HuH-7 (cell line): ENCODE measurements around the gene MAPRE3.
"Not testable (repeated sequence)": the region's sequence is repeated elsewhere in the genome, so short reads cannot be mapped to it uniquely, and the experiment has no call there.

Experiments used
- DNase-seq: peaks from one replicate; pipeline ENCODE4 v3.0.0; 2011; ENCODE audit warnings: low spot score

The MAPRE3 gene

DNA sequence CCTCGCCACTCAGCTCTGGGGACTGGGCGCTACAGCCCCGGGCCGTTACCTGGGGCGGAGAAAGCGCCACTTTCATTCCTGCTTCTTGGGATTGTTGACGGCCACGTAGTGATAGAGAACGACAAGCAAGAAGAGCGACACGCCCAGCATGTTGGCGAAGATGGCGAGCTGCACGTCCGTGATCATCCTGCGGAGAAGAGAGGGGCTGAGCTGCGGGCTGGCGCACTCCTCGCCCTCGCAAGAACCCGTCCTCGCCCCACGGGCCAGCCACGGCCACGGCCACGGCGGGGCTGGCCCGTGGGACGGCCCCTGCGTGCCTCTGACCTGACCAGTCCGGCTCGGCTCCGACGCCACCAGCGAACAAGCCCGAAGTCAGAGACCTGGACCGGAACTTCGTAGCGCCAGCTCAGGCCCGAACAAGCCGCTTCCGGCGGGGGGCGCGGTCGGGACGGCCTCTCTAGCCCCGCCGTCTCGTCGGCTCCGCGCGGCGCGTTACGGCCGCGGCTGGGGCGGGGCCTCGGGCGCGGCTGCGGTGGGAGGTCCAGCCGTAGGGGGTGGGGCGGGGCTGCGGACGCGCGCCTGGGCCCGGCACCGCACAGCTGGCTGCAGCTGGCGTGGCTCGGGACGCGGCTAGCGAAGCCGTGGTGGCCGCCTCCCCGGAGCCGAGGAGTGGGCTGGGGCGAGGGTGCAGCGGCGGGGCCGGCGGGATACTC is 101.0 kb downstream of the MAPRE3 start, which contains the start of gene OST4:
TSS of gene OST4 (minus strand) at position 378 of the 713 bp plus-strand sequence.
- peak; percentile 93 for DNase-seq

- no peak for DNase-seq
These were observed 101.8 kb downstream of the MAPRE3 start for GRCh38 chr2:27071990-27072830.

- DNase-seq: no peak
These were observed 102.5 kb downstream of the MAPRE3 start for GRCh38 chr2:27072920-27073319.

DNA sequence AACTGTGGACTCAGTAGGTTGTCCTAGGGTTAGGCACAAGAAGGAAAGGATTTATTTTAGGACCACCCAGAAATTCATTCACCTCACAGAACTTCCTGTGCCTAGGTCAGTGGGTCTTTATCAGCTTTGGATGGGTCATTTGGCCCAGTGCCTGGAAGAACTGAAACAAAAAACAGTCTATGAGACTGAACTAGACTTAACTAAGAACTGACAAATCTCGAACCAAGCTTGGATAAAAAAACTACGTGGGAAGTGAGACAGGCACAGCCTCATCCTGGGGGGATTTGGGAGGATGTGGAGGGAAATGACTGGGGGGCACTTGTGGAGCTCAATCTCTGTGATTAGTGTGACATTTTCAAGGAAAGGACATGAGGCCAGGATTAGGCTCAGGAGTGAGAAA is 103.3 kb downstream of the MAPRE3 start:
- no peak for DNase-seq

DNA sequence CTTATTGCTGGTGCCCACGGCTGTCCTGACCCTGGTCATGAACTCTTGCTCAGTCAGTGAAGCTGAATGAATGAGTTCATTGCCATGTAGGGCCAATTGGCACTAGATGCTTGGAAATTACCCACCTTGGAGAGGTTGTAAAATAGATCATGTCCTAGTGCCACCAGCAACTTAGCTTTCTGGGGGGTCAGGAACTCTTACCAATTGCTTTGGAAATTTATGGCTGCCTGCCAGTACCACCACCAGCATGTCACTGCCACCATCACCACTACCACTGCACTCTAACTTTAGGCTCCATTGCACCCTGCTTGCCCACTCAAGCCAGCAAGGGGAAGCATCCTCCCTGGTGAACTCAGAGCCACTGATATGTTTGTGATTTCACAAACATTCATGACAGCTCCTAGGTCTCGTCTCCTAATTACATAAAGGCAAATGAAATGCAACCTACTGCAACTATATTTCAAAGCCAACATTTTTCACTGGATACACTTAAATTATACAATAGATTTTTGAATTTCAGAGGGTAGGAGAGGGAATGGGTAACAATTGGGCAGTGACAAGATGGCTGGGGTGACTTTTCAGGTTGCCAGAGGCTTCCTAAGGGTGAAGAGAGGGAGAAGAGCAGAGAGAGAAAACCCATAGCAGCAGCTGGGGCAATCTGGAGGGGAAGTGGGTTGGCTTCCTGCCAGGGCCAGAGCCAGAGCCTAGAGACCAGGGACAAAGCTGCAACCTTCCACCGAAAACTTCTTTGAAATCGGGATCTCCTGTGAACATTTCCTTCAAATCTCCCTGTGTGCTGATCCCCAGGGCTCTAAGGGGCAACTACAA is 104.5 kb downstream of the MAPRE3 start:
- no peak for DNase-seq

DNA sequence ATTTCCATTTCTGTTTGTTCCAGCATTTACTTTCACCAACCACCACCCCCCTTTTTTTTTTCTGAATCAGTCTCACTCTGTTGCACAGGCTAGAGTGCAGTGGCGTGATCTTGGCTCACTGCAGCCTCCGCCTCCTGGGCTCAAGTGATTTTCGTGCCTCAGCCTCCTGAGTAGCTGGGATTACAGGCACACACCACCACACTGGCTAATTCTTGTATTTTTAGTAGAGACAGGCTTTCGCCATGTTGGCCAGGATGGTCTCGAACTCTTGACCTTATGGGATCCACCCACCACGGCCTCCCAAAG is 105.1 kb downstream of the MAPRE3 start:
- not testable (repeated sequence) for DNase-seq

DNA sequence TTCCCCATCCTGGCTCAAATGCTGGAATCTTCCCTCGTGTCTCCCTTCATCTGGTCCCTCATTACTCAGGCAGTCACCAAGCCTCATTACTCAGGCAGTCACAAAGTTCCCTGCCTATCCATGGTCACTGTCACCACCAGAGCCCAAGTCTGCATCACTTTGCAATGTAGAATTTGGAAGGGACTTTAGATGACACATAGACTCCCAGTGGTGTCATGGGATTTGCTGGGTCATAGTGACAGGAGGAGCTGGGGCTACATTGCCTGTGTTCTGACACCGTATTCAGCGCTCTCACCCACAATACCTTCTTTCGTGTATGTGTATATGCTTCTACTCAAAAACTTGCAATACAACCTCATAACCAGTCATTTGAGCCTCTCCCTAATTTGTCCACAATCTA is 105.9 kb downstream of the MAPRE3 start:
- no peak for DNase-seq
